Neuronal stem cell (in vitro differentiated cells): Measurements from ENCODE around the gene KRT82.

Source experiments
- DNase-seq: peaks from one replicate; pipeline ENCODE4 v3.0.0-alpha.2; 2013; ENCODE audit warnings: low spot score
- H2AFZ ChIP-seq: one replicate; pipeline ENCODE4 v1.6.1; 2013; ENCODE audit warnings: mild to moderate bottlenecking, low read length, inconsistent platforms
- H2AK5ac ChIP-seq: 2 replicates; pipeline ENCODE4 v1.6.1; 2013; ENCODE audit warnings: low read depth, mild to moderate bottlenecking, inconsistent platforms, low read length, moderate library complexity, mixed read lengths
- H2BK120ac ChIP-seq: 2 replicates; pipeline ENCODE4 v1.6.1; 2013; ENCODE audit warnings: low read depth, mild to moderate bottlenecking, inconsistent platforms, low read length, moderate library complexity, mixed read lengths
- H2BK12ac ChIP-seq: one replicate; pipeline ENCODE4 v1.6.1; 2013; ENCODE audit warnings: low read length, inconsistent platforms
- H2BK15ac ChIP-seq: 2 replicates; pipeline ENCODE4 v1.6.1; 2013; ENCODE audit warnings: mild to moderate bottlenecking, low read length, inconsistent platforms, mixed read lengths
- H2BK5ac ChIP-seq: one replicate; pipeline ENCODE4 v1.6.1; 2013; ENCODE audit warnings: inconsistent platforms, mild to moderate bottlenecking, low read length, moderate library complexity
- H3K14ac ChIP-seq: one replicate; pipeline ENCODE4 v1.6.1; 2013; ENCODE audit warnings: low read length, inconsistent platforms
- H3K18ac ChIP-seq: 2 replicates; pipeline ENCODE4 v1.6.1; 2013; ENCODE audit warnings: low read length, inconsistent platforms
- H3K23ac ChIP-seq: 2 replicates; pipeline ENCODE4 v1.6.1; 2013; ENCODE audit warnings: low read depth, mild to moderate bottlenecking, mixed read lengths, low read length, inconsistent platforms; ENCODE audit not compliant: poor library complexity
- H3K27ac ChIP-seq: replicated peaks from 3 replicates; pipeline ENCODE4 v1.5.1; 2013; ENCODE audit warnings: low read length, inconsistent platforms
- H3K27me3 ChIP-seq, 3 experiments: 2 replicates each; pipeline ENCODE4 v1.6.1; 2013; ENCODE audit warnings: low read length in 3 of 3, mild to moderate bottlenecking in 2 of 3, inconsistent platforms in 1 of 3, low read depth in 1 of 3, mixed read lengths in 1 of 3, moderate library complexity in 1 of 3; ENCODE audit not compliant: control insufficient read depth in 3 of 3, insufficient read depth in 3 of 3
- H3K36me3 ChIP-seq, 2 donors: replicated peaks in 1 of 2; 2 replicates each; pipeline ENCODE4 v1.6.1; 2013; ENCODE audit warnings: low read length in 2 of 2; ENCODE audit not compliant: control insufficient read depth in 2 of 2, insufficient read depth in 2 of 2
- H3K4ac ChIP-seq: 2 replicates; pipeline ENCODE4 v1.6.1; 2013; ENCODE audit warnings: inconsistent platforms, mild to moderate bottlenecking, low read length, moderate library complexity
- H3K4me1 ChIP-seq, 2 donors: 1 replicate in 1 of 2; 2 replicates in 1 of 2; pipeline ENCODE4 v1.6.1; 2013; ENCODE audit warnings: low read length in 2 of 2, low read depth in 1 of 2; ENCODE audit not compliant: control insufficient read depth in 2 of 2, insufficient read depth in 1 of 2
- H3K4me2 ChIP-seq: one replicate; pipeline ENCODE4 v1.6.1; 2013; ENCODE audit warnings: mild to moderate bottlenecking, low read length, inconsistent platforms; ENCODE audit not compliant: insufficient read depth, poor library complexity, severe bottlenecking
- H3K4me3 ChIP-seq, 2 donors: 2 replicates each; pipeline ENCODE4 v1.5.1; 2013; ENCODE audit warnings: low read length in 2 of 2, mild to moderate bottlenecking in 2 of 2, inconsistent platforms in 1 of 2, moderate library complexity in 1 of 2
- H3K79me1 ChIP-seq: one replicate; pipeline ENCODE4 v1.6.1; 2013; ENCODE audit warnings: low read depth, mild to moderate bottlenecking, inconsistent platforms, low read length, moderate library complexity
- H3K9ac ChIP-seq: one replicate; pipeline ENCODE4 v1.6.1; 2013; ENCODE audit warnings: mild to moderate bottlenecking, low read depth, low read length, inconsistent platforms; ENCODE audit not compliant: poor library complexity
- H3K9me3 ChIP-seq, 2 donors: replicated peaks in 1 of 2; 2 replicates each; pipeline versions ENCODE3 to v1.6.1; 2013; ENCODE audit warnings: low read length in 2 of 2, mild to moderate bottlenecking in 2 of 2, inconsistent platforms in 1 of 2, low read depth in 1 of 2, mixed read lengths in 1 of 2, moderate library complexity in 1 of 2; ENCODE audit not compliant: control insufficient read depth in 2 of 2, insufficient read depth in 1 of 2
- H4K8ac ChIP-seq: one replicate; pipeline ENCODE4 v1.6.1; 2013; ENCODE audit warnings: low read depth, mild to moderate bottlenecking, inconsistent platforms, low read length, moderate library complexity
- H4K91ac ChIP-seq: one replicate; pipeline ENCODE4 v1.6.1; 2013; ENCODE audit warnings: low read length, low read depth, mild to moderate bottlenecking, inconsistent platforms; ENCODE audit not compliant: poor library complexity
- WGBS, 2 donors: extraction: QIAGEN DNeasy Blood & Tissue Kit; methylation state at CpG; one replicate each; pipeline ENCODE4 v1.1.7; 2013; ENCODE audit warnings: missing lambda C conversion rate in 2 of 2, mixed read lengths in 1 of 2; ENCODE audit not compliant: insufficient read length in 2 of 2, insufficient replicate concordance in 1 of 2; ENCODE audit errors: extremely low coverage in 2 of 2; 5-methylcytosine and 5-hydroxymethylcytosine counted together

The KRT82 gene

DNA sequence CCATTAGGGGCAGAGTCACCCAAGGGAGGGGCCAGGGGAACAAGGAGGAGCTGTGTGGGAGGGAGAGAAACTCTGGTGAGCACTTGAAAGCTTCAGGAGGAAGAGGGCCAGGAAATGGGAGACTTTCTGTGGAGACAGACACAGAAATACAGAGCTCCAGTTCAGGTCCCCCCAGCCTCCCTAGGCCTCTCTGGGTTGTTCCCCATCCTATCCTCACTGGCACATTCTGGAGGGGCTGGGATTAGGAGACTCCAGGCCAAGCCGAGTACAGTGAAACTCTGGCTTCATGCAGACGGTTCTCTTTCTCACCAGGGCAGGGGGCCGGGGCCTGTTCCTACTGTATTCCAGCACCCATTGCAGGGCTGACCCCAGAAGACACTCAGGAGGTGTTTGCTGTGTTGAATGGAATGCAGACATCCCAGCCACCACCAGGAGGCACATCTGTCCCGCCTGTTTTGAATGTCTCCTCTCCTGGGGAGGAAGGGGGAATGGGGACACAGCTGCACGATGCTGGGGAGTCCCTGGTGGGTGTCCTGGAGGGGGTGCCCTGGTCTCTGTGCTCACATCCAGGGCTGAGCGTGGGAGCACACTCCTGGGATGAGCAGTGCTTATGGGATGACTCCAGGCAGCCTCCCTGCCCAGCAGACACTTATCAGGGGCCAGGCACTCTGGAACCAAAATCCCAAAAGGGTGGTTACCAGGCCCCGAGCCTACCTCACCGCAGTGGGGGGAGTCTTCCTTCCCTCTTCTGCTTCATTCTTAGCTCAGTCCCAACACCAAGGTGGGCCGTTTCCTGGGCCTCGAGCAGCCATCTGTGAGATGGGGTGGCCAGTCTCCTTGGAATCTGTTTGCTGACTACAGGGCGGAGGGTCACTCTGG lies 15.2 kb downstream of the KRT82 start:
- H3K27me3 ChIP-seq: peaks cover 0 to 5% (median 0%) of the 10 kb centered on the region in 3 experiments
- H2BK12ac ChIP-seq: no peak overlapping the region
- H2AK5ac ChIP-seq: peak overlapping the region; percentile 22
- H3K23ac ChIP-seq: no peak overlapping the region
- no peak overlapping the region for H3K14ac ChIP-seq
- H2BK15ac ChIP-seq: no peak overlapping the region
- H4K8ac ChIP-seq: no peak overlapping the region
- H3K18ac ChIP-seq: no peak overlapping the region
- H3K9me3 ChIP-seq: no peaks in the 10 kb centered on the region
- H3K4me1 ChIP-seq: peaks cover 0 to 4% of the 10 kb centered on the region in 2 donors
- WGBS, 2 donors: no CpG with 5 or more reads among the region's 11 CpGs
- H3K79me1 ChIP-seq: no peaks in the 10 kb centered on the region
- H2AFZ ChIP-seq: no peak overlapping the region
- no peak overlapping the region for H3K4me3 ChIP-seq
- H3K4ac ChIP-seq: no peak overlapping the region
- H4K91ac ChIP-seq: no peak overlapping the region
- H3K27ac ChIP-seq: no peak overlapping the region
- DNase-seq: no peak
- H3K36me3 ChIP-seq: no peaks in the 10 kb centered on the region
- H2BK5ac ChIP-seq: no peak overlapping the region
- no peak overlapping the region for H3K4me2 ChIP-seq
- H3K9ac ChIP-seq: no peak overlapping the region
- H2BK120ac ChIP-seq: no peak overlapping the region

DNA sequence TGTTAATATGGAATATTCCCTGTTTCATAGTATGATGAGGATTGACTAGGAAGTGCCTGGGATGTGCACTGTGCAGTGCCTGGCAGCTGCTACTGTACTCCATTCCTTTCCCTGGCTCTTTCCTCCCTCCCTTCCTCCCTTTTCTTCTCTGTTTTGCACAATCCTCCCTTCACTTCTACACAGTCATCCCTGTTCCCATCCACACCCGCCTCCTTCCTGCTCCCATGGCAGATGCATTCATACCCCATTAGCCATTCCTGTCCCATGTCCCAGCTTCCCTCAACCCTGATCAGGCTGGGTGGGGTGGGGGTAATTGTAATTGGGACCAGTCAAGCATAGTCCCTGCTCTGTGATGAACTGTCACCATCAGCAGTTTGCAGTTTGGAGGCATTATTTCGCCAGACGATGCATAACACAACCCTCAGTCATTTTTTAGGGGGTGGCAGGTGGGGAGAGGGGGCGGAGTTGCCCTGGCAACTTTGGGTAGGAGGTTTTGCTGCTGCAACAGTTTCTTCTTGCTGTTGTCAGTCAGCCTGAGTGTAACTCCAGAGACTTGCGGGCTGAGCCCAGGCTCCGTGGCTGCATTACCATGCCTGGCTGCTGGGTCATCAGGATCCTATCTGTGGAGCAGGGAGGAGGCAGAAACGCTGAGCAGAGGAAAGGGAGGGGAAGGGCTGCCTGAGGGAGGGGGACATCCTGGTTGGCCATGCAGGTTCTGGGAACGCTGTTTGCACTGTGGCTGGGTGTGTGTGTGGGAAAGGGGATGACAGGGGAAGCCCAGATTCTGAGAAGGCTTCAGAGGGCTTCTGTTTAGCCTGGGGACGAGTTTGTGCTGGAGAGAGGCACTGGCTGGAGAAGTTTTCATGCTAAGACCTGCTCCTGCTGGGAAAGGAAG lies 16.6 kb downstream of the KRT82 start:
- no peak overlapping the region for H2AFZ ChIP-seq
- H3K9me3 ChIP-seq: no peaks in the 10 kb centered on the region
- no peak for DNase-seq
- no peak overlapping the region for H3K27ac ChIP-seq
- no peak overlapping the region for H3K4ac ChIP-seq
- no peak overlapping the region for H2BK120ac ChIP-seq
- H3K4me2 ChIP-seq: no peak overlapping the region
- no peak overlapping the region for H2BK15ac ChIP-seq
- H2BK5ac ChIP-seq: no peak overlapping the region
- H3K9ac ChIP-seq: peak overlapping the region; percentile 35
- H3K18ac ChIP-seq: no peak overlapping the region
- H3K27me3 ChIP-seq: peaks cover 0 to 5% (median 0%) of the 10 kb centered on the region in 3 experiments
- H3K79me1 ChIP-seq: no peaks in the 10 kb centered on the region
- H3K23ac ChIP-seq: no peak overlapping the region
- no CpG with 5 or more reads among the region's 9 CpGs for WGBS, 2 donors
- H3K14ac ChIP-seq: peak overlapping the region; percentile 77
- H2BK12ac ChIP-seq: no peak overlapping the region
- H3K4me1 ChIP-seq: peaks cover 0 to 4% of the 10 kb centered on the region in 2 donors
- no peak overlapping the region for H4K91ac ChIP-seq
- no peak overlapping the region for H4K8ac ChIP-seq
- no peak overlapping the region for H2AK5ac ChIP-seq
- no peaks in the 10 kb centered on the region for H3K36me3 ChIP-seq
- no peak overlapping the region for H3K4me3 ChIP-seq

DNA sequence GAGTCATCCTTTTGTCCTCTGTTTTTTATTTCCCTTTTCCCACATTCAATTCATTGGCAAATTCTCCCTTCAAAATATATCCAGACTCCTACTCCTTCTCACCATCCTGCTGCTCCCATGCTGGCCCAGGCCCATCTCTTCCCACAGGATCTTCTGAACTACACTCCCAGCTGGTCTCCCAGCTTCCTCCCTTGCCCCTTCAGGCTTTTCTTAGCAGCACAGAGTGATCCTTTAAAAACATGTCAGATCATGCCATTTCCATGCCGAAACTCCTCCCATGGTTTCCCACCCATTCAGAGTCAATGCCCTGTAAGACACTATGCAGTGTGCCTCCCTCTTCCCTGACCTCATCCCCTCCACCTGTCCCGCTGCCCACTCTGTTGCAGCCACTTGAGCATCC lies 18.3 kb downstream of the KRT82 start:
- H3K9ac ChIP-seq: no peak overlapping the region
- no peak overlapping the region for H3K4ac ChIP-seq
- H3K9me3 ChIP-seq: no peaks in the 10 kb centered on the region
- no peak overlapping the region for H4K8ac ChIP-seq
- H4K91ac ChIP-seq: no peak overlapping the region
- H3K4me1 ChIP-seq: peaks cover 0 to 4% of the 10 kb centered on the region in 2 donors
- no peaks in the 10 kb centered on the region for H3K79me1 ChIP-seq
- no peak overlapping the region for H2BK15ac ChIP-seq
- no peak overlapping the region for H2BK12ac ChIP-seq
- WGBS, 2 donors: no CpG with 5 or more reads among the region's 2 CpGs
- no peak overlapping the region for H3K18ac ChIP-seq
- peaks cover 0 to 4% (median 0%) of the 10 kb centered on the region in 3 experiments for H3K27me3 ChIP-seq
- H3K23ac ChIP-seq: no peak overlapping the region
- no peak overlapping the region for H3K4me3 ChIP-seq
- H3K36me3 ChIP-seq: no peaks in the 10 kb centered on the region
- no peak overlapping the region for H3K4me2 ChIP-seq
- no peak overlapping the region for H3K27ac ChIP-seq
- no peak overlapping the region for H3K14ac ChIP-seq
- H2BK5ac ChIP-seq: no peak overlapping the region
- H2AFZ ChIP-seq: no peak overlapping the region
- H2AK5ac ChIP-seq: no peak overlapping the region
- H2BK120ac ChIP-seq: peak overlapping the region; percentile 11
- DNase-seq: no peak

DNA sequence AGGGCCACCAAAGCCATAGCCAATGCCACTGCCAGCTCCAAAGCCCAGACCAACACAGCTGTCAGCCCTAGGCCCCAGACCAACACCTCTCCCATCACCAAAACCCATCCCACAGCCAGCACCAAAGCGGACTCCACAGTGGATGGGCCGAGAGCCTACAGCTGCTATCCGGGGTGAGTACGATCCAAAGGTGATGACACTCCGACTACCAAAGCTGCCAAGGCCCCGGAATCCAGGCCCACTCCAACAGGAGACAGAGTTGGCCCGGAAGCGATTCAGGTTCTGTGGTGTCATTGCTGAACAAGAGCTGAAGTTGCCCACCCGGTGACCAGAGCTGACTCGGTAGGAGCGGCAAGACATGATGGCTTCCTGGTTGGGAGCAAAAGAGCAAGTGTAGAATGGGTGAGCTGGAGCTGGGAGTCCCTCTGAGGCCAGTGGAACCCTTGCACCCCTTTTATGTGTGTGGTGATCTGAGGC lies 20.9 kb downstream of the KRT82 start, which contains the start of gene KRT84:
Gene KRT84 (minus strand): TSS at position 427 of the 477 bp plus-strand sequence. CDS start 67 bp downstream, at position 360.
- Histone ChIP-seq H3K4ac (no peak within 1 kb of the TSS), H3K27me3 (peaks cover 0 to 5% (median 0%) of the 10 kb centered on the region in 3 experiments), H2BK15ac (no peak within 1 kb of the TSS), H2BK5ac (no peak within 1 kb of the TSS), H2BK12ac (no peak within 1 kb of the TSS), H2AK5ac (no peak within 1 kb of the TSS), H3K18ac (no peak within 1 kb of the TSS), H3K14ac (no peak within 1 kb of the TSS), H3K79me1 (no peaks in the 10 kb centered on the region), H4K91ac (no peak within 1 kb of the TSS), H3K4me2 (no peak within 1 kb of the TSS), H3K9ac (no peak within 1 kb of the TSS), H2BK120ac (no peak within 1 kb of the TSS), H3K4me1 (peaks cover 0 to 4% of the 10 kb centered on the region in 2 donors), H2AFZ (no peak within 1 kb of the TSS), H3K23ac (no peak within 1 kb of the TSS), H3K9me3 (no peaks in the 10 kb centered on the region), H3K27ac (no peak within 1 kb of the TSS), H3K36me3 (no peaks in the 10 kb centered on the region), H3K4me3 (no peak within 1 kb of the TSS), H4K8ac (no peak within 1 kb of the TSS)
- no peak for DNase-seq
- WGBS, 2 donors: no CpG with 5 or more reads among the region's 11 CpGs
